ENCODE measurements around the gene PRRC1.

- TF ChIP-seq CTCF (tag by site-specific recombination; IDR thresholded peaks at IDR 0.05) (no peak), KLF10 (tag by site-specific recombination; IDR thresholded peaks at IDR 0.05) (no peak), ZNF48 (tag by site-specific recombination; IDR thresholded peaks at IDR 0.05) (no peak), ZNF223 (tag by site-specific recombination; IDR thresholded peaks at IDR 0.05) (no peak), TCF7L2 (IDR thresholded peaks at IDR 0.05; ENCODE audit: borderline replicate concordance, low read depth, low read length) (no peak), ZNF707 (tag by site-specific recombination; IDR thresholded peaks at IDR 0.05) (no peak), ZNF138 (tag by site-specific recombination; IDR thresholded peaks at IDR 0.05; ENCODE audit: borderline replicate concordance) (no peak), ZNF274 (IDR thresholded peaks at IDR 0.05; ENCODE audit: low read length) (no peak), ZNF274 (tag by site-specific recombination; IDR thresholded peaks at IDR 0.05; ENCODE audit: borderline replicate concordance) (no peak), ZNF747 (tag by site-specific recombination; IDR thresholded peaks at IDR 0.05) (no peak), ZNF776 (tag by site-specific recombination; IDR thresholded peaks at IDR 0.05; ENCODE audit: borderline replicate concordance) (no peak)
- TF ChIP-seq, protein P1, sequence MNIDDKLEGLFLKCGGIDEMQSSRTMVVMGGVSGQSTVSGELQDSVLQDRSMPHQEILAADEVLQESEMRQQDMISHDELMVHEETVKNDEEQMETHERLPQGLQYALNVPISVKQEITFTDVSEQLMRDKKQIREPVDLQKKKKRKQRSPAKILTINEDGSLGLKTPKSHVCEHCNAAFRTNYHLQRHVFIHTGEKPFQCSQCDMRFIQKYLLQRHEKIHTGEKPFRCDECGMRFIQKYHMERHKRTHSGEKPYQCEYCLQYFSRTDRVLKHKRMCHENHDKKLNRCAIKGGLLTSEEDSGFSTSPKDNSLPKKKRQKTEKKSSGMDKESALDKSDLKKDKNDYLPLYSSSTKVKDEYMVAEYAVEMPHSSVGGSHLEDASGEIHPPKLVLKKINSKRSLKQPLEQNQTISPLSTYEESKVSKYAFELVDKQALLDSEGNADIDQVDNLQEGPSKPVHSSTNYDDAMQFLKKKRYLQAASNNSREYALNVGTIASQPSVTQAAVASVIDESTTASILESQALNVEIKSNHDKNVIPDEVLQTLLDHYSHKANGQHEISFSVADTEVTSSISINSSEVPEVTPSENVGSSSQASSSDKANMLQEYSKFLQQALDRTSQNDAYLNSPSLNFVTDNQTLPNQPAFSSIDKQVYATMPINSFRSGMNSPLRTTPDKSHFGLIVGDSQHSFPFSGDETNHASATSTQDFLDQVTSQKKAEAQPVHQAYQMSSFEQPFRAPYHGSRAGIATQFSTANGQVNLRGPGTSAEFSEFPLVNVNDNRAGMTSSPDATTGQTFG (tag by site-specific recombination; IDR thresholded peaks at IDR 0.05; ENCODE audit: borderline replicate concordance), result no peak
- TF ChIP-seq, protein P2, sequence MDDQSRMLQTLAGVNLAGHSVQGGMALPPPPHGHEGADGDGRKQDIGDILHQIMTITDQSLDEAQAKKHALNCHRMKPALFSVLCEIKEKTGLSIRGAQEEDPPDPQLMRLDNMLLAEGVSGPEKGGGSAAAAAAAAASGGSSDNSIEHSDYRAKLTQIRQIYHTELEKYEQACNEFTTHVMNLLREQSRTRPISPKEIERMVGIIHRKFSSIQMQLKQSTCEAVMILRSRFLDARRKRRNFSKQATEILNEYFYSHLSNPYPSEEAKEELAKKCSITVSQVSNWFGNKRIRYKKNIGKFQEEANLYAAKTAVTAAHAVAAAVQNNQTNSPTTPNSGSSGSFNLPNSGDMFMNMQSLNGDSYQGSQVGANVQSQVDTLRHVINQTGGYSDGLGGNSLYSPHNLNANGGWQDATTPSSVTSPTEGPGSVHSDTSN (CRISPR knock-in tag; IDR thresholded peaks at IDR 0.05), result no peak
These were observed 8.6 kb upstream of the PRRC1 start for GRCh38 chr5:127508644-127509373.
